Measurements from ENCODE around the gene HP1BP3.

HP1BP3 gene

DNA sequence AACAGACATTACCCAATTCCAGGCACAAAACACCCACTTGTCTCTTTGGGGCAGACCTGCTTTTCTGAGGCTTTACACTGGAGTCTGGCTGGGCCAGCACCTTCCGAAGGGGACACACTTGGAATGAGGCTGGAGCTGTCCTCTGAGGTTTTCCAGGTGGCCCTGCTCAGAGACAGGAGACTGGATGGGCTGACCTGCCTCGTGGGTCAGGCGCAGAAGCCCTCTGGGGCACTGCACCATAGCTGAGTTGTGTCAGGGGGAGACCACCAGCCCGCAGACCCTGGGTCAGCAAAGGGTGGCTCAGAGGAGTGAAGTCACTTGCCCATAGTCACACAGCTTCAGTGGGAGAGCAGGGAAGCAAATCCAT, 56.4 kb downstream of the HP1BP3 start:
- H3K4me3 ChIP-seq (ENCODE audit: low read length), result no peak overlapping the region
- H3K9me3 ChIP-seq (ENCODE audit: control insufficient read depth, low read length), result no peaks in the 10 kb centered on the region
- H3K4me1 ChIP-seq (ENCODE audit: control insufficient read depth, insufficient read depth, low read length), result peaks cover 17% of the 10 kb centered on the region
- H3K9ac ChIP-seq (ENCODE audit: low read length), result no peak overlapping the region
- peaks cover 56% of the 10 kb centered on the region for H3K27me3 ChIP-seq (ENCODE audit: control insufficient read depth, insufficient read depth, low read length)
- no peaks in the 10 kb centered on the region for H3K36me3 ChIP-seq (ENCODE audit: control insufficient read depth, insufficient read depth, low read length)

DNA sequence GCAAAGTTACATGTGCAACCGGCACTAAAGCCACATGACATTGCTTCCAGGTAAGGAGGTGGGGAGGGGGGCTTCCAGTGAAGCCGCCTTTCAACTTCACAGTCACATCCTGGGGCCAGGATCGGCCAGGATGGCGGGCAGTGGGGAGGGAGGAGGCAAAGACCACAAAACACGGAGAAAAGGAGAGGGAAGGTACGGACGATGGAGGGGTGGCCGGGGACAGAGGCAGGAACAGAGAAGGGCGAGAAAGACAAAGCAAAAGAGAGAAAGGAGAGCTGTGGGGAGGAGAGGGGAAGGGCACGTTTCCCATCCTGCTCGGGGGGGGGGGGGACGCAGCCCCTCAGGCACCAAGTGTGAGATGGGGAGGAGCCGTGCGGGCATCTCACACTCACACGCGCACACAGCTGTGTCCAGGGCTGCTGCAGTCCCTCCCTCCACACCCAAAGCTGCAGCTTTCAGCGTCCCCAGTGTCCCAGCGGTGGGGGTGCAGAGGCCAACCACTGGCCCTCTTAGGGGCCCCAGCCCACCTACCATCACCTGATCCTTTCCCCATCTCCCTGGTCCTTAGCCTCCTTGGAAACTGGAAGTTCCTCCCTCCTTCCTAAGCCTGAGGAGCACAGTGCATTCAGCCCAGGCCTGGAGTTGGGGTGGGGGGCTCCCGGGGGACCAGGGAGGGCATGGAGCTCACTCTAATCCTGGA, 57.0 kb downstream of the HP1BP3 start:
- peaks cover 17% of the 10 kb centered on the region for H3K4me1 ChIP-seq (ENCODE audit: control insufficient read depth, insufficient read depth, low read length)
- peaks cover 56% of the 10 kb centered on the region for H3K27me3 ChIP-seq (ENCODE audit: control insufficient read depth, insufficient read depth, low read length)
- H3K9me3 ChIP-seq (ENCODE audit: control insufficient read depth, low read length), result no peaks in the 10 kb centered on the region
- H3K9ac ChIP-seq (ENCODE audit: low read length), result no peak overlapping the region
- H3K36me3 ChIP-seq (ENCODE audit: control insufficient read depth, insufficient read depth, low read length), result no peaks in the 10 kb centered on the region
- no peak overlapping the region for H3K4me3 ChIP-seq (ENCODE audit: low read length)

DNA sequence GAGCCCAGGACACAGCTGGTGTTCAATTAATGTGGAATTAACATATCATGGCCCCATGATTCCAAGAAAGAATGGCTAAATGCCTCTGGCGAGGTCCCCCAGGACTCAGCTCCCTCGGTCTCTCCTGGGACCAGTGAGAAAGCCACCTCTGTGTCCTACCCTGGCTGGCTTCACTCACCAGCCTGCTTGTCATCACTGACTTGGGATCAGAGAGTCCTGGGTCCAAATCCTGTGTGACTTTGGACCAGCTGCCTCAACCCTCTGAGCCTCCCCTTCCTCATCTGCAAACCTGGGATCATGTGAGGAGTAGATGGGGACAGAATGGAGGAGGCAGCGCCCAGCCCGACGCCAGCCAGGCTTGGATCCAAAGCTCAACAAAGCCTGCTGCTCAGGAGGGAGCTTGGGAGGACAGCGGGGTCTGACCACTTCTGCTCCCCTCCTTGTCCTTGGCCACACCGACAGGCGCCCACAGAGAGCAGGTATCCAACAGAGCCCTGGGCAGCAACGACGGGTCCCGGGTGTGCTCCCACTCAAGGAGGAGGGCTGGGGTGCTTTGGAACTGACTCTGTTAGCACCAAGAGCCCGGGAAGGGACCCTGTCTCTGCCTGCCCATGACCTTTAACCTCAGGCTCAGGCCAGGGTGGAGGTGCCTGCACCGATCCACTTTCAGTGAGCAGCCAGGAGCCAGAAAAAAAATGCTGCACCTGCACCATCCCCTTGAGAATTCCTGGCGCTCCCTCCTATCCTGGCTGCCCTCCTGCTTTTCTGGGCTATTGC, 57.8 kb downstream of the HP1BP3 start:
- Histone ChIP-seq H3K4me3 (ENCODE audit: low read length) (no peak overlapping the region), H3K27me3 (ENCODE audit: control insufficient read depth, insufficient read depth, low read length) (peaks cover 56% of the 10 kb centered on the region), H3K9me3 (ENCODE audit: control insufficient read depth, low read length) (no peaks in the 10 kb centered on the region), H3K36me3 (ENCODE audit: control insufficient read depth, insufficient read depth, low read length) (no peaks in the 10 kb centered on the region), H3K9ac (ENCODE audit: low read length) (no peak overlapping the region), H3K4me1 (ENCODE audit: control insufficient read depth, insufficient read depth, low read length) (peaks cover 17% of the 10 kb centered on the region)

DNA sequence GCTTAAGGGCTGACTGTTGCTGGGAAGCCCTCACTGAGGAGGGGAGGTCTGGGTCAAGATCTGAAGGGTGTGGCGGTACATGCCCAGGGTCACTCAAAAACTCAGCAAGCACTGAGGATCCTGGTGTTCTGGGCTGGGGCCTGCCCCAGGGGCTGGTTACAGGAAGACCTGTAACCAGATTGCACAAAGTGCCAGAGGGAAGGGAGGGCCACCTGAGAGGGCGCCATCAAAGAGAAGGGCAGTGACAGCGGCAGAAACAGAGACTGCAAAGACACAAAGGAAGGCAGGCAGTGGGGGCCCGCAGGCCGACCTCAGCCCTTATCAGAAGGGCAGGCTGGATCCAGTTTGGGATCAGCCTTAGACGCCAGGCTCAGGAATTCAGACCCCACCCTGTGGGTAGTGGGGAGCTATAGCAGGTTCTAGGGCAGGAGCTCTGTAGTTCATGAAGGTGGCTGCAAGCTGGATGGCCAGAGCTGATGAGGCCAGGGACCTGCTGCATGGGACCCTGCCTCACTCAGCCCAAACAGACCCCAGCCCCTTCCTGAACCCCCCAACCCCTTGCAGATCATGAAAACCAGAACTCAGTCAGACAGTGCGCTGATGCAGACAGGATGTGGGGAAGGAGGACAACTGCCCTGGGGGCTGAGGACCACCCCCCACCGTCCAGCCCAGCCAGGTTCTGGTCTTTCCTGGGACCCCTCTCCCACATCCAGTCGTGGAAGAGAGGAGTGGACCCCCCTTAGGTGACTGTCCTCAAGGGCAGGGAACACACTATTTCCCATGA, 58.5 kb downstream of the HP1BP3 start:
- no peak overlapping the region for H3K9ac ChIP-seq (ENCODE audit: low read length)
- peaks cover 15% of the 10 kb centered on the region for H3K4me1 ChIP-seq (ENCODE audit: control insufficient read depth, insufficient read depth, low read length)
- H3K4me3 ChIP-seq (ENCODE audit: low read length), result no peak overlapping the region
- H3K36me3 ChIP-seq (ENCODE audit: control insufficient read depth, insufficient read depth, low read length), result no peaks in the 10 kb centered on the region
- peaks cover 56% of the 10 kb centered on the region for H3K27me3 ChIP-seq (ENCODE audit: control insufficient read depth, insufficient read depth, low read length)
- no peaks in the 10 kb centered on the region for H3K9me3 ChIP-seq (ENCODE audit: control insufficient read depth, low read length)

DNA sequence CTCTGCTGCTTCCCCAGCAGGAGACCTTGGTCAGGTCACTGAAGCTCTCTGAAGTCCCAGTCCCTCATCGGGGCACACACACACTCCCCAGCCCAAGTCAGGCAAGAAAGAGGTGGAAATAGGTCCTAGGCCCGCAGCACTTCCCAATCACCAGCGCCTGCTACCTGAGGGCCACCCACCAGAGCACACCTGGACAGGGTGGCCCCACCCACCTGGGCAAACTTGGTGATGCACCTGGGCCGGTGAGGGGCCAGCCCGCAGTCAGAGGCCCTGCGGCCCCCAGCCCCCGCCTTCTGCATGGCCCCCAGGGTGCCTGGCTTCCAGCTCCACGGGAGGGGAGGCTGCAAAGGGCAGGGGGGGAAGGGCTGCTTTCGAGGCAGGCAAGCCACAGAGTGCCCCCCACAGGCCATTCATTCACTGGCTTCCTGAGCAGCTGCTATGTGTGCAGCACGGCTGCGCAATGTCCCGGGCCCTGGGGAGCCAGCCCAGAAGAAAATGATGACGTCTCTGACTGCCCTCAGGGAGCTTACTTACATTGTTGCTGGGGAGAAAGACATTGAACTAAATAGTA, 59.3 kb downstream of the HP1BP3 start:
- no peaks in the 10 kb centered on the region for H3K36me3 ChIP-seq (ENCODE audit: control insufficient read depth, insufficient read depth, low read length)
- no peak overlapping the region for H3K4me3 ChIP-seq (ENCODE audit: low read length)
- no peaks in the 10 kb centered on the region for H3K9me3 ChIP-seq (ENCODE audit: control insufficient read depth, low read length)
- H3K27me3 ChIP-seq (ENCODE audit: control insufficient read depth, insufficient read depth, low read length), result peaks cover 55% of the 10 kb centered on the region
- no peak overlapping the region for H3K9ac ChIP-seq (ENCODE audit: low read length)
- peaks cover 9% of the 10 kb centered on the region for H3K4me1 ChIP-seq (ENCODE audit: control insufficient read depth, insufficient read depth, low read length)

DNA sequence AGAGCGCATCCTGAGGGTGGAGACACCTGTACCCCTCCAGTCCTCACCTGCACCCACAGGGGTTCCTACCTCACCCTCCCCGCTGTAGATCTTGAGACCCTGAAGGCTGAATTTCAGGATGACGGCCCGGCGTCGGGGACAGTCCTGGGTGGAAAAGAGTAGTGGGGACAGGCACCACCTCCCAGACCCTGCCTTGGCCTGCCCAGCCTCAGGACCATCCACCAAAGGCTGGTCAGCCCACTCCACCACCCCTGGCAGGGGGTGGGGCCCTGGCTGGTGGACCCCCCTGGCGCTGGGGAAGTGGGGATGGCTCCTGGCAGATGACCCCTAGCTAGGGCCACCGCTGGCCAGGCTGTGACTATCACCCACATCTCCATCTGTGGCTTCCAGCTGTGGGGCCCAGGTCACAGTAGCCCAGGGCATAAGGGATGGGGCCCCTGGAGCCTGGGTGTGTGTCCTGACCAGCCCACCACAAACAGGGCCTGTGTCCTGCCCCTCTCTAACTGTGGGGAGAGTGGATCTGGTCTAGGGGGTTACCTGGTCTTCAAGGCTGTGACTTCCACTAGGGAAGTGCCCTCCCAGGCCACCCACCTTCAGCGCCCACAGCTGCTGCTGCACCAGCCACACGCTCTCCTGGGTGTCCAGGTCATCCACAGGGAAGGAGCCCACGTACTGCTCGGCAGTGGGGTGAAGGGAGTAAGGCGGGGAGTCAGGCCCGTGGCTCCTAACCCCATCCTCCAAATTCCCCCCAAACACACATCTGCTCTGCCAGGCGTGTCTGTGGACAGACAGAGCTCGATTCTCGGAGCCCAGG, 60.0 kb downstream of the HP1BP3 start:
- H3K36me3 ChIP-seq (ENCODE audit: control insufficient read depth, insufficient read depth, low read length), result no peaks in the 10 kb centered on the region
- H3K4me3 ChIP-seq (ENCODE audit: low read length), result no peak overlapping the region
- no peaks in the 10 kb centered on the region for H3K9me3 ChIP-seq (ENCODE audit: control insufficient read depth, low read length)
- H3K4me1 ChIP-seq (ENCODE audit: control insufficient read depth, insufficient read depth, low read length), result peaks cover 2% of the 10 kb centered on the region
- H3K27me3 ChIP-seq (ENCODE audit: control insufficient read depth, insufficient read depth, low read length), result peaks cover 48% of the 10 kb centered on the region
- no peak overlapping the region for H3K9ac ChIP-seq (ENCODE audit: low read length)

DNA sequence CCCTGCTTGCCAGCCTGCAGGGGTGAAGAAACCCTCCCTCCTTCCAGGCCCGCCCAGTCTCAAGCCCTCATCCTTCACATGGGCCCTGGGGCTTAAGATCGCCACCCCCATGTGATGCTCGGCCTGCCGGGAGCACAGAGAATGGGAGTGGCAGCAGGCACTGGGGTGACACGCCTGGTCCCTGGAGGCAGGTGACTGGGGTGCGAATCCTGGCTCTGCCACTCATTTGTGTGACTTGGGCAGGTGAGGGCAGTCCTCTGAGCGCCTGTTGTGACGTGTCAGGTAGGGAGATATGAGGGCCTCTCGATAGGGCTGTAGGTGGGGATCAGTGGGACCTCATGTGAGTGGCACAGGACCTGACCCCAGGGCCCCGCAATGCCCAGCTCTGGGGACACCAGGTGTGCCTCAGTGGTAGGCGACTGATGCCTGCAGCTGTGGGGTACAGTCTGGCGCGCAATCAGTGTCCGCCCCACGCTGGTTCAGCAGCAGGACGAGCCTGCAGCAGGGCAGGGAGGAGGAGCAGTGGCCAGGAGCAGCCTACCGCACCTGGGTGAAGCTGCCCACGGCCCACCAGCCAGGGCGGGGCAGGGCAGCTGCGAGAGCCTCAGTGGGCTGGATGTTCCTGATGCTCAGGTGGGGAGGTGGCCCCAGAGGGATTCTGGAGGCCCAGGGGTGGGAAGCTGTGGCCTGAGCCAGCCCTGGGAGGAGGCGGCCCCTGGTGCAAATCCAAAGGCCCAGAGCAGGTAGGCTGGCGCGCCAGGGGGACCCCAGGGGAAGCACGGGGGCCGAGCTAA, 60.8 kb downstream of the HP1BP3 start:
- Histone ChIP-seq H3K4me3 (ENCODE audit: low read length) (no peak overlapping the region), H3K27me3 (ENCODE audit: control insufficient read depth, insufficient read depth, low read length) (peaks cover 40% of the 10 kb centered on the region), H3K4me1 (ENCODE audit: control insufficient read depth, insufficient read depth, low read length) (no peaks in the 10 kb centered on the region), H3K9ac (ENCODE audit: low read length) (no peak overlapping the region), H3K9me3 (ENCODE audit: control insufficient read depth, low read length) (no peaks in the 10 kb centered on the region), H3K36me3 (ENCODE audit: control insufficient read depth, insufficient read depth, low read length) (no peaks in the 10 kb centered on the region)

DNA sequence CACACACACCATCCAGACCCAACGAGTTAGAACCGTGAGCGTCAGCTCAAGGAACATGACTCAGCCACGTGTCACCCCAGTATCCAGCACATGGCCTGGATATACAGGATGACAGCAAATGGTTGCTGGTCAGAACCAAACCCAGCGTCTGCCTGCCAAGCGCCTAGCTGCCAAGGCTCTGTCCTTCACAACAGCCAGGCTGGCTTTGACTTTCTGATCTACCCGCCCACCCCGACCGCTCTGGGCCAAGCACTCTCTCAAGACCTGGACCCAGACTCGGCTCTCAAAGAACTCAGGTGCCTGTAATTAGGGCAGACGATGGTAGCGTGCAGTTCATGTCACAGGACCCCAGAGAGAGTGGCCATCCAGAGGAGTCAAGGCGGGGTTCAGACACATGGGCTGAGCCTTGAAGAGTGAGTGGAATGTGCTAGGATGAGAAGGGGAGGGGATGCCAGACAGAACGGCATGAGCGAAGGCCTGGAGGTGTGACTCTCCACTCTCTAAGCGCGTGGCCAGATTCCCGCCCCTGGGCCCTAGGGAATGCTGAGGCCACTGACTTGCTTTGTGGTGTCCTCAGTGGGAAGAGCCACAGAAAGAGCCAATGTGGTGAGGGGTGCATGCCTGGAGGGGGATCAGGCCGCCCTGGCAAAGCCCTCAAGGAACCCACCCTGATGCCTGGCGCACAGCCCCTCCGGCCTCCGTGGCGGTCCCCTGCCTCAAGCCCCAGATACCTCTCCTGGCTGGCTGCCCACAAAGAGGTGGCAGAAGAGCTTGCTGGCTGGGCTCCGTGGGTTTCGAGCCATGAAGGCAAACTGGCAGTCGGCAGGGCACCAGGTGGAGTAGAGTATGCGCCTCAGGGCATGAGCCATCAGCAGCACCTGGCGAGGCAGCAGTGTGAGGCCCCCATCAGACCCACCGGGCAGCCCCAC, 61.7 kb downstream of the HP1BP3 start:
- H3K9ac ChIP-seq (ENCODE audit: low read length), result no peak overlapping the region
- no peak overlapping the region for H3K4me3 ChIP-seq (ENCODE audit: low read length)
- no peaks in the 10 kb centered on the region for H3K9me3 ChIP-seq (ENCODE audit: control insufficient read depth, low read length)
- no peaks in the 10 kb centered on the region for H3K4me1 ChIP-seq (ENCODE audit: control insufficient read depth, insufficient read depth, low read length)
- H3K36me3 ChIP-seq (ENCODE audit: control insufficient read depth, insufficient read depth, low read length), result no peaks in the 10 kb centered on the region
- H3K27me3 ChIP-seq (ENCODE audit: control insufficient read depth, insufficient read depth, low read length), result peaks cover 35% of the 10 kb centered on the region

DNA sequence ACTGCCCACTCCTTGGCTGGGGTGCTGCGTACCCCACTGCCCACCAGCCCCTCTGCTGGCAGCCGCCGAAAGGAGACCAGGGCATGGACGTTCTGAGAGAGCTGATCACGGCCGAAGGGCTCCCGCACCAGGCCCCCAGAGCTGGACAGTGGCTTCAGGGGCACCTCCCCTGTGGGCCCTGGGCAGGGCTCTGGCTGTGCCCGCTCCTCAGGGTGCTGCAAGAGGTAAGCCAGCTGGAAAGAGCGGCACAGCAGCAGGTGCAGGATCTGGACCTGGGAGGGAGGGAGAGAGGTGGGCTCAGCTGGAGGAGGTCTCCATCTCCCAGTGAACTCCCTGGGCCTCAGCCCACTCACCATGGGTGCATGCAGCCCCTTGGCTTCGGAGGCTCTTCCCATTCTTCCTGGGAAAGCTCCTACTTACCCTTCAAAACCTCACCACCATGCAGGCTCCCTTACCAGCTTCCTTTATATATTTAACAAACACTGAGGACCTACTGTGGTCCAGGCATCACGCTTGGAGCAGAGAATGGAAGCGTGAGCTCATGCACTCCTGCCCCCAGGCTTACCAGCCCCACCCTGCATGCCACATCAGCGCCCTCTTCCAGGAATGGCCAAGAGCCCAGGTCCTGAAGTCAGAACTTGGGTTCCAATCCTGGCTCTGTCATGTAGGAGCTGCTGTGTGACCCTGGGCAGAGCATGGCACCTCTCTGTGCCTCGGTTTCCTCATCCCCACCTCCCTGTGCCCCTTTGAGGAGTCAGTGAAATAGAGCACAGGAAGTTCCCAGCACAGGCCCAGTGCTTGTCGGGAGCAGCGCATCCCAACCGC, 62.5 kb downstream of the HP1BP3 start:
- Histone ChIP-seq H3K36me3 (ENCODE audit: control insufficient read depth, insufficient read depth, low read length) (no peaks in the 10 kb centered on the region), H3K9me3 (ENCODE audit: control insufficient read depth, low read length) (no peaks in the 10 kb centered on the region), H3K27me3 (ENCODE audit: control insufficient read depth, insufficient read depth, low read length) (peaks cover 28% of the 10 kb centered on the region), H3K9ac (ENCODE audit: low read length) (no peak overlapping the region), H3K4me3 (ENCODE audit: low read length) (no peak overlapping the region), H3K4me1 (ENCODE audit: control insufficient read depth, insufficient read depth, low read length) (no peaks in the 10 kb centered on the region)

Measured in mucosa of stomach (tissue), 1 donor.